ENCODE results near the gene ZMIZ1.

The ZMIZ1 gene

GRCh38 chr10:79244068-79244442 lies 175.3 kb downstream of the ZMIZ1 start:
- H3K4me1 ChIP-seq, result peaks cover 63% of the 10 kb centered on the region
- H3K27me3 ChIP-seq, result no peaks in the 10 kb centered on the region
- no peak for DNase-seq
- H3K4me3 ChIP-seq (ENCODE audit: low read depth, low read length), result peak overlapping the region; percentile 84
- no peak for TF ChIP-seq CTCF (IDR thresholded peaks at IDR 0.05; ENCODE audit: low read depth, low read length)
- peaks cover 17% of the 10 kb centered on the region for H3K36me3 ChIP-seq
- H3K9me3 ChIP-seq, result no peaks in the 10 kb centered on the region

- H3K9me3 ChIP-seq, result no peaks in the 10 kb centered on the region
- peaks cover 17% of the 10 kb centered on the region for H3K36me3 ChIP-seq
- no peak for DNase-seq
- H3K4me1 ChIP-seq, result peaks cover 66% of the 10 kb centered on the region
- H3K27me3 ChIP-seq, result no peaks in the 10 kb centered on the region
- no peak for TF ChIP-seq CTCF (IDR thresholded peaks at IDR 0.05; ENCODE audit: low read depth, low read length)
- peak overlapping the region; percentile 84 for H3K4me3 ChIP-seq (ENCODE audit: low read depth, low read length)
Measured at GRCh38 chr10:79244841-79245504, 176.2 kb downstream of the ZMIZ1 start.

GRCh38 chr10:79245539-79246208 lies 176.9 kb downstream of the ZMIZ1 start:
- no peaks in the 10 kb centered on the region for H3K27me3 ChIP-seq
- H3K4me1 ChIP-seq, result peaks cover 66% of the 10 kb centered on the region
- no peak for TF ChIP-seq CTCF (IDR thresholded peaks at IDR 0.05; ENCODE audit: low read depth, low read length)
- no peaks in the 10 kb centered on the region for H3K9me3 ChIP-seq
- H3K4me3 ChIP-seq (ENCODE audit: low read depth, low read length), result peak overlapping the region; percentile 84
- peaks cover 17% of the 10 kb centered on the region for H3K36me3 ChIP-seq
- no peak for DNase-seq

- Histone ChIP-seq H3K4me1 (peaks cover 62% of the 10 kb centered on the region), H3K36me3 (peaks cover 21% of the 10 kb centered on the region), H3K27me3 (no peaks in the 10 kb centered on the region), H3K9me3 (no peaks in the 10 kb centered on the region), H3K4me3 (ENCODE audit: low read depth, low read length) (peak overlapping the region; percentile 84)
- TF ChIP-seq CTCF (IDR thresholded peaks at IDR 0.05; ENCODE audit: low read depth, low read length), result no peak
- no peak for DNase-seq
Measured at GRCh38 chr10:79246209-79246581, 177.4 kb downstream of the ZMIZ1 start.

- Histone ChIP-seq H3K4me1 (peaks cover 61% of the 10 kb centered on the region), H3K4me3 (ENCODE audit: low read depth, low read length) (peak overlapping the region; percentile 84)
Measured at GRCh38 chr10:79246606-79247275, 178.0 kb downstream of the ZMIZ1 start.

More at GRCh38 chr10:79246606-79247275, 178.0 kb downstream of the ZMIZ1 start:
- Histone ChIP-seq H3K27me3 (no peaks in the 10 kb centered on the region), H3K36me3 (peaks cover 26% of the 10 kb centered on the region), H3K9me3 (no peaks in the 10 kb centered on the region)
- TF ChIP-seq CTCF (IDR thresholded peaks at IDR 0.05; ENCODE audit: low read depth, low read length), result no peak
- DNase-seq, result no peak
